GM21367 (cell line): Measurements from ENCODE around the gene RBM24.

Experiments
- ATAC-seq: cut with Tn5 transposase; IDR thresholded peaks from one replicate; pipeline ENCODE4 v1.9.1; 2021; ENCODE audit not compliant: unreplicated experiment

RBM24 gene

GRCh38 chr6:17281100-17281496, at the start of gene RBM24:
TSS of gene RBM24 (plus strand) at chr6:17281361. CDS start at chr6:17281582, 221 bp downstream.
- no peak for ATAC-seq

GRCh38 chr6:17233531-17233930, 47.6 kb upstream of the RBM24 start:
- ATAC-seq, result no peak

GRCh38 chr6:17237246-17237645, 43.9 kb upstream of the RBM24 start:
- ATAC-seq, result no peak

- ATAC-seq, result no peak
Observed at GRCh38 chr6:17239260-17239659, 41.9 kb upstream of the RBM24 start.

GRCh38 chr6:17240803-17241500, 40.2 kb upstream of the RBM24 start:
- no peak for ATAC-seq

GRCh38 chr6:17242087-17242486, 39.1 kb upstream of the RBM24 start:
- no peak for ATAC-seq

- no peak for ATAC-seq
Observed at GRCh38 chr6:17250237-17250636, 30.9 kb upstream of the RBM24 start.

GRCh38 chr6:17251953-17252352, 29.2 kb upstream of the RBM24 start:
- no peak for ATAC-seq

- ATAC-seq, result no peak
Observed at GRCh38 chr6:17258749-17259148, 22.4 kb upstream of the RBM24 start.

GRCh38 chr6:17265570-17265969, 15.6 kb upstream of the RBM24 start:
- ATAC-seq, result no peak

GRCh38 chr6:17267566-17267965, 13.6 kb upstream of the RBM24 start:
- ATAC-seq, result no peak

- no peak for ATAC-seq
Observed at GRCh38 chr6:17268114-17268513, 13.0 kb upstream of the RBM24 start.

- ATAC-seq, result no peak
Observed at GRCh38 chr6:17269840-17270239, 11.3 kb upstream of the RBM24 start.

- no peak for ATAC-seq
Observed at GRCh38 chr6:17271628-17272027, 9.5 kb upstream of the RBM24 start.

- no peak for ATAC-seq
Observed at GRCh38 chr6:17276766-17277165, 4.4 kb upstream of the RBM24 start.

GRCh38 chr6:17277256-17277655, 3.9 kb upstream of the RBM24 start:
- no peak for ATAC-seq

- ATAC-seq, result no peak
Observed at GRCh38 chr6:17278289-17279063, 2.7 kb upstream of the RBM24 start.

GRCh38 chr6:17280138-17280537, 1.0 kb upstream of the RBM24 start:
- no peak for ATAC-seq

- no peak for ATAC-seq
Observed at GRCh38 chr6:17280552-17281090, 540 bp upstream of the RBM24 start.

- ATAC-seq, result no peak
Observed at GRCh38 chr6:17281497-17282481, 628 bp downstream of the RBM24 start.

- no peak for ATAC-seq
Observed at GRCh38 chr6:17283074-17283473, 1.9 kb downstream of the RBM24 start.
